H1 (cell line): ENCODE results near the gene POTEI.
"Not testable (repeated sequence)": the region's sequence is repeated elsewhere in the genome, so short reads cannot be mapped to it uniquely, and the experiment has no call there.

Experiments used
- E2F6 ChIP-seq: IDR thresholded peaks from 2 replicates; pipeline ENCODE4 v1.6.1; 2012; ENCODE audit warnings: inconsistent platforms
- EGR1 ChIP-seq: IDR thresholded peaks from 2 replicates; pipeline ENCODE4 v1.6.1; 2011; ENCODE audit warnings: low read depth, low read length, borderline replicate concordance
- EZH2 ChIP-seq: fragments of 200-600 bp; sonication (generic); IDR thresholded peaks from 2 replicates; pipeline ENCODE4 v1.7.1; 2012; ENCODE audit warnings: low read depth, mild to moderate bottlenecking, moderate library complexity, low read length, inconsistent platforms; ENCODE audit not compliant: severe bottlenecking
- HDAC2 ChIP-seq, 2 experiments: fragments of 300-600 bp in 1 of 2; sonication (generic) in 1 of 2; IDR thresholded peaks; 2 replicates each; pipeline ENCODE4 v1.6.1; 2011 to 2012; ENCODE audit warnings: low read depth in 2 of 2, low read length in 2 of 2, mild to moderate bottlenecking in 2 of 2, moderate library complexity in 2 of 2, borderline replicate concordance in 1 of 2, inconsistent platforms in 1 of 2
- JUND ChIP-seq: IDR thresholded peaks from 2 replicates; pipeline ENCODE4 v1.6.1; 2011; ENCODE audit warnings: mild to moderate bottlenecking, improper control_type of control experiment, low read length
- MAFK ChIP-seq: IDR thresholded peaks from 2 replicates; pipeline ENCODE4 v1.6.1; 2012; ENCODE audit warnings: low read depth, mild to moderate bottlenecking, improper control_type of control experiment, low read length
- POLR2AphosphoS5 ChIP-seq: IDR thresholded peaks from 2 replicates; pipeline ENCODE4 v1.6.1; 2011; ENCODE audit warnings: low read depth, low read length
- SRF ChIP-seq: IDR thresholded peaks from 2 replicates; pipeline ENCODE4 v1.6.1; 2011; ENCODE audit warnings: mild to moderate bottlenecking, low read depth, low read length, moderate library complexity
- TAF1 ChIP-seq: IDR thresholded peaks from 2 replicates; pipeline ENCODE4 v1.6.1; 2011; ENCODE audit warnings: mild to moderate bottlenecking, low read depth, low read length
- TF ChIP-seq, protein P1 (sequence below), 3 experiments: IDR thresholded peaks; 1 replicate in 2 of 3; 2 replicates in 1 of 3; pipeline versions ENCODE4 v1.5.1 to v1.6.1; 2011; ENCODE audit warnings: low read length in 3 of 3, mild to moderate bottlenecking in 3 of 3, inconsistent platforms in 2 of 3, low read depth in 1 of 3, moderate library complexity in 1 of 3; ENCODE audit not compliant: insufficient read depth in 1 of 3; ENCODE audit errors: control extremely low read depth in 1 of 3

- TF ChIP-seq, protein P1, sequence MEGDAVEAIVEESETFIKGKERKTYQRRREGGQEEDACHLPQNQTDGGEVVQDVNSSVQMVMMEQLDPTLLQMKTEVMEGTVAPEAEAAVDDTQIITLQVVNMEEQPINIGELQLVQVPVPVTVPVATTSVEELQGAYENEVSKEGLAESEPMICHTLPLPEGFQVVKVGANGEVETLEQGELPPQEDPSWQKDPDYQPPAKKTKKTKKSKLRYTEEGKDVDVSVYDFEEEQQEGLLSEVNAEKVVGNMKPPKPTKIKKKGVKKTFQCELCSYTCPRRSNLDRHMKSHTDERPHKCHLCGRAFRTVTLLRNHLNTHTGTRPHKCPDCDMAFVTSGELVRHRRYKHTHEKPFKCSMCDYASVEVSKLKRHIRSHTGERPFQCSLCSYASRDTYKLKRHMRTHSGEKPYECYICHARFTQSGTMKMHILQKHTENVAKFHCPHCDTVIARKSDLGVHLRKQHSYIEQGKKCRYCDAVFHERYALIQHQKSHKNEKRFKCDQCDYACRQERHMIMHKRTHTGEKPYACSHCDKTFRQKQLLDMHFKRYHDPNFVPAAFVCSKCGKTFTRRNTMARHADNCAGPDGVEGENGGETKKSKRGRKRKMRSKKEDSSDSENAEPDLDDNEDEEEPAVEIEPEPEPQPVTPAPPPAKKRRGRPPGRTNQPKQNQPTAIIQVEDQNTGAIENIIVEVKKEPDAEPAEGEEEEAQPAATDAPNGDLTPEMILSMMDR (IDR thresholded peaks at IDR 0.05; ENCODE audit: control extremely low read depth in 1 of 3, insufficient read depth in 1 of 3, low read depth in 1 of 3, low read length in 3 of 3): not testable (repeated sequence)
- not testable (repeated sequence) for TF ChIP-seq POLR2AphosphoS5; E2F6; HDAC2 (IDR thresholded peaks at IDR 0.05; ENCODE audit: borderline replicate concordance in 1 of 2, low read depth in 2 of 2, low read length in 2 of 2); EGR1; TAF1; EZH2; JUND; SRF; MAFK
Observed at GRCh38 chr2:130518516-130519106, 9.5 kb upstream of the POTEI start.
